ENCODE results near the gene B4GALT2. TPM values are rescaled to one million over a fixed set of nuclear protein-coding genes. Genes with fewer than 3 reads are reported as not detected.

The B4GALT2 gene
- total and polyA plus RNA-seq, 9 of the 15 experiments (the other 6 are each of a cell fraction or from before 2014, with no cell fraction given), result 1.3 to 86.8 (median 43.8) TPM

GRCh38 chr1:43935711-43936427 lies 43.1 kb upstream of the B4GALT2 start:
- POLR2A ChIA-PET, result interaction anchor here (0.6 to 2.1 kb wide), 6 partner anchors 8 to 461 kb away, joined by 3 to 21 read pairs (median 4); no protein-coding TSS in a partner anchor
- no peak for FAIRE-seq

More at GRCh38 chr1:43935711-43936427, 43.1 kb upstream of the B4GALT2 start:
- Histone ChIP-seq H3K27ac (ENCODE audit: extremely low read depth, low read depth, low read length) (no peak overlapping the region), H2AFZ (ENCODE audit: low read depth, low read length) (no peak overlapping the region), H3K4me3 (no peak overlapping the region), H4K20me1 (replicated peaks; ENCODE audit: control insufficient read depth, insufficient read depth, low read length) (0 out of 2 replicates have a peak, but pooled peaks cover 3% of the 10 kb centered on the region), H3K4me1 (replicated peaks in 1 of 2; ENCODE audit: control insufficient read depth in 2 of 2, insufficient read depth in 2 of 2, low read length in 2 of 2) (peaks cover 12 to 28% of the 10 kb centered on the region in 2 experiments; a peak in 4 of 5 replicates), H3K9me1 (ENCODE audit: control insufficient read depth, insufficient read depth, low read length) (peaks cover 9% of the 10 kb centered on the region), H3K79me2 (ENCODE audit: control insufficient read depth, insufficient read depth, low read length) (no peaks in the 10 kb centered on the region), H3K36me3 (ENCODE audit: control insufficient read depth, insufficient read depth, low read length) (peaks cover 4% of the 10 kb centered on the region; the same call in 2 of the 3 replicates), H3K9me3 (replicated peaks; ENCODE audit: control insufficient read depth, insufficient read depth, low read depth, low read length) (no peaks in the 10 kb centered on the region), H3K9ac (ENCODE audit: insufficient read depth in 1 of 2, low read depth in 2 of 2, low read length in 2 of 2) (peak overlapping the region in 1 of 2 experiments; percentile 47; a peak in 1 of 4 replicates), H3K27me3 (ENCODE audit: control insufficient read depth in 2 of 2, insufficient read depth in 2 of 2, low read length in 2 of 2) (no peaks in the 10 kb centered on the region), H3K4me2 (ENCODE audit: insufficient read depth, low read length) (no peak overlapping the region)
- DNase-seq (ENCODE audit: extremely low read depth in 1 of 4, low spot score in 3 of 4) (no peak), ATAC-seq (no peak)
- intact Hi-C loops (cut with micrococcal nuclease) (no loop called here), in situ Hi-C loops (cut with MboI) (loop anchor here (5.0 to 10.0 kb wide), 2 partner anchors 409 to 701 kb away; no protein-coding TSS in a partner anchor)
- CTCF ChIA-PET (ENCODE audit: low intra/inter-chr PET ratio), result interaction anchor here (0.8 to 4.7 kb wide), 5 partner anchors 100 to 708 kb away, joined by 4 to 79 read pairs (median 9); partner anchors contain the start of gene PTPRF
- BruUV-seq (replicated peaks), result no TSS peak
- TF ChIP-seq ZBTB7A (IDR thresholded peaks at IDR 0.05; ENCODE audit: borderline replicate concordance, control insufficient read depth, low read depth, low read length), result no peak
- no peak for TF ChIP-seq CBFA2T3 (IDR thresholded peaks at IDR 0.05)
- TF ChIP-seq U2AF1 (optimal IDR thresholded peaks at IDR 0.05; ENCODE audit: low read depth, low read length), result no peak
- TF ChIP-seq SNIP1 (IDR thresholded peaks at IDR 0.05; ENCODE audit: low read depth), result no peak
- 77% methylated on average over 7 of the region's 48 CpGs for WGBS (ENCODE audit: insufficient coverage, low coverage, missing lambda C conversion rate)

Measured in K562 (cell line).